HG03432 (cell line): Measurements from ENCODE around the gene GFI1.
"Not testable (repeated sequence)": the region's sequence is repeated elsewhere in the genome, so short reads cannot be mapped to it uniquely, and the experiment has no call there.

Source experiments
- ATAC-seq: cut with Tn5 transposase; IDR thresholded peaks from one replicate; pipeline ENCODE4 v1.9.1; 2021; ENCODE audit warnings: mild to moderate bottlenecking, moderate library complexity; ENCODE audit not compliant: unreplicated experiment

GFI1 gene

DNA sequence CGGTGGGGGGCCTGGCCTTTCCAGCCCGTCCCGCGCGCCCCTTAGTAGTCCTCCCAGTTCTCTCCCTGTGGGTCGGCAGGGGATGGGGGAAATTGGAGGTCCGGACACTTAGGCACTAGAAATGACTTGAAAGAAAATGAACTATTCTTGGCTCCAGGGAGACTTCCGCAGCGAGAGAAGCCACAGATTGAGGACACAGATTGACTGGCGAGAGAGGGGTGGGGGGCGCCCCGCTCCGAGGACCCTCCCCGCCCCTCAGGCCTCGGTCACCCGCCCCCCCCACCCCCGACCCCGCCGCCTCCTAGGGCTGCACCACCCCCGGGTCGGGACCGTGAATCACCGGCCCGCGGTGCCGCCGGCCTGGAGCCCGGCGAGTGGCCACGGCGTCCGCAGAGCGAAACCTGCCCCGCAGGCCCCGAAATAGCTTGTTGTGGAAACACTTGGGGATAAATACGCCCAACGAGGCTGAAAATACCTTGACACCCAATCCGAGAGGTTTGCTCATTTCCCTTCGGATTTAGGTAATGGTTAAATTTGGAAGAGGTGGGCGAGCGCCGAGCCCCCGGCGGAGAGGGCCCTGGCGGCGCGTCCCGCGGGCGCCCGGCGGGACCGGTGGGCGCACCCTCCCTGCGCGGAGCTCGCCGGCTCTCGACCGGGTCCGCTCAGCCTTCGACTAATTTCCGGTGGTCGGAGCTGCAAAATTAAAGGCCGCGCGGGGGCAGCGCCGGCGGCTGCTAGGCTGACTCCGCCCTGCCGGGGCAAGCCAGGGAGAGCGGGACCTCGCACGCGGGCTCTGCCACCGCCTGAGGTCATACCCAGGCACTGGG is at the start of gene GFI1:
TSS of gene GFI1 (minus strand) at position 675 of the 827 bp plus-strand sequence. CDS start 3,438 bp downstream, outside the sequence.
- peak; percentile 30 for ATAC-seq

DNA sequence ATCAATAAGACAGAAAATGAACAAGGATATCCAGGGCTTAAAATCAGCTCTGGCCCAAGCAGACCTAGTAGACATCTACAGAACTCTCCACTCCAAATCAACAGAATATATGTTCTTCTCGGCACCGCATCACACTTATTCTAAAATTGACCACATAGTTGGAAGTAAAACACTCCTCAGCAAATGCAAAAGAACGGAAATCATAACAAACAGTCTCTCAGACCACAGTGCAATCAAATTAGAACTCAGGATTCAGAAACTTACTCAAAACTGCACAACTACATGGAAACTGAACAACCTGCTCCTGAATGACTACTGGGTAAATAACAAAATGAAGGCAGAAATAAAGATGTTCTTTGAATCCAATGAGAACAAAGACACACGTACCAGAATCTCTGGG is 45.6 kb upstream of the GFI1 start:
- not testable (repeated sequence) for ATAC-seq

DNA sequence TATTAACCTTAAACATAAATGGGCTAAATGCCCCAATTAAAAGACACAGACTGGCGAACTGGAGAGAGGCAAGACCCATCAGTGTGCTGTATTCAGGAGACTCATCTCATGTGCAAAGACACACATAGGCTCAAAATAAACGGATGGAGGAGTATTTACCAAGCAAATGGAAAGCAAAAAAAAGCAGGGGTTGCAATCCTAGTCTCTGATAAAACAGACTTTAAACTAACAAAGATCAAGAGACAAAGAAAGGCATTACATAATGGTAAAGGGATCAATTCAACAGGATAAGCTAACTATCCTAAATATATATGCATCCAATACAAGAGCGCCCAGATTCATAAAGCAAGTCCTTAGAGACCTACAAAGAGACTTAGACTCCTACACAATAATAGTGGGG is 45.2 kb upstream of the GFI1 start:
- ATAC-seq: not testable (repeated sequence)

DNA sequence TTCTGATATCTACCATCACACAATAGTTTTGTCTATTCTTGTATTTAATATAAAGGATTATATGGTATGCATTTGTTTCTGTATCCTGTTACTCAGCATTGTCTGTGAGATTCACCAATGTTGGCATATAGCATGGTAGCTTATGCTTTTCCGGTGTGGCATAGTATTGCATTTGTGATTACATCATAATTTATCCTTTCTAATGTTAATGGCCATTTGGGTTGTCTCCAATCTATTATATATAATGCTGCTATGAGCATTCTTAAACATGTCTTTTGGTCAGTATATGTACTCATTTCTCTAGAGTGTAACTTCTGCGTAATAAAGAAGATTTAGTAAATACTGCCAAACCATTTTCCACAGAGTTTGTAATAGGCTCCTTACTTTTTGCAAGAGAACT is 40.9 kb upstream of the GFI1 start:
- ATAC-seq: no peak

DNA sequence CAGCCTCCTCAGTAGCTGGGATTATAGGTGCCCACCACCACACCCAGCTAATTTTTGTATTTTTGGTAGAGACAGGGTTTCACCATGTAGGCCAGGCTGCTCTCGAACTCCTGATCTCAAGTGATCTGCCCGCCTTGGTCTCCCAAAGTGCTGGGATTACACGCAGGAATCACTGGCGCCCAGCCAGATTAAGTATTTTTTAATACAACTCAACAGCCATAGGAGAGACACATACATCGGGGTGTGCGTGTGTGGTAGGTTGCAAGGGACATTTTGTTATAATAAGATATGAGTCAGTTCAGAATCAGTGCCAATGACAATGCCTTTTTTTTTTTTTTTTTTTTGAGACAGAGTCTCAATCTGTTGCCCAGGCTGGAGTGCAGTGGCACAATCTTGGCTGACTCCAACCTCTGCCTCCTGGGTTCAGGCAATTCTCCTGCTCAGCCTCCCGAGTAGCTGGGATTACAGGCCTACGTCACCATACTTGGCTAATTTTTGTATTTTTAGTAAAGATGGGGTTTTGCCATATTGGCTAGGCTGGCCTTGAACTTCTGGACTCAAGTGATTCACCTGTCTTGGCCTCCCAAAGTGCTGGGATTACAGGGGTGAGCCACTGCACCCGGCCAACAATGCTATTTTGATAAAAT is 38.3 kb upstream of the GFI1 start:
- ATAC-seq: not testable (repeated sequence)

DNA sequence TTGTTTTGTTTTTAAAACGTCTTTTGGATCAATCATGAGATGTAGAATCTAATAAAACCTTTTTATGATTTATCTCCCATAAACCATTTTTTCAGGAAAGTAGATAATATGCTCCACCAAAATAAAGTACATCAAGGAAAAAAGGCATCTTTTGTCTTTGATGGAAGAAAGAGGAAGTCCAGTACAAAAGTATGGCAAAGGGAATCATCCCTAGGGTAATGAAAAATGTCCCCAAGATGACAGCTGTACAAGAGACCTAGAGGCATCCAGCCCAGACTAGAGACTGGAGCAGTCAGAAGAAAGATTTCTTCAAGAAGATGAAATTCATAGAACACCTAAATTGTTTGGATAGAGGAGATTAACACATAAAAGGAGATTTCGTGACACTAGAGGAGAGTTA is 32.3 kb upstream of the GFI1 start:
- ATAC-seq: no peak

DNA sequence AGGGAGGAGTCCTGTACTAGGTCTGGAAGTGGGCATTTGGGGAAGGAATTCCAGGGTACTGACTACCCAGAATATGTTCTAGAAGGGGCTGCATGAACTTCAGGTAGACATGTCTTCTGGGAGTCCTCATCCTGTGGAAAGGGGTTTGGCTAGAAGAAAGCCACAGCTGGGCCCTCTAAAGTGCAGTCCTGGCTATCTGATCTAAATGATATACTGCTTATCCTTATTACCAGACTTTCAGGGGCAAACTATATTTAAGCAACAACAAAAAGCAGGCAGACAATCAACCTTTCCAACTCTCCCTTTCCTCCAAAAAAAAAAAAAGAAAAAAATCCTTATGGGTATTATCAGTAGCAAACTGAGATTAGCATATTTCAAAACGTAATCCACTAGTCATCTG is 29.8 kb upstream of the GFI1 start:
- ATAC-seq: no peak

DNA sequence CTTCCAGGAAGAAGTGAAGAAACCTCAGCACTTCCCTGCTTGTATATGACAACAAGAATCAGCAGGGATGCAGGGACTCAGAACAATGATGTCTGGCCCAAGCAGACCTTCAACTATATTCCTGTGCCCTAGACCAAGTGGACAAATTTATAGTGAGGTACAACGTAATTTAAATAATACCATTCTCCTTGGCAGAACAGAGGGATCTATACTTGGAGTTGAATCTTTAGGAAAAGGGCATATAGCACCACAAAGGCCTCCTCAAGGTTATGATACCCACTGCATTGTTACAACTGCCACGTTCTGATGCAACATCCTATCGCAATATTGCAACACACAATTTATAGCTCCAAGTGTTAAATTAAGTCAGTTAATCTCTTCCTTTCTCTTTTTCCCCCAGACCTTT is 29.1 kb upstream of the GFI1 start:
- no peak for ATAC-seq

DNA sequence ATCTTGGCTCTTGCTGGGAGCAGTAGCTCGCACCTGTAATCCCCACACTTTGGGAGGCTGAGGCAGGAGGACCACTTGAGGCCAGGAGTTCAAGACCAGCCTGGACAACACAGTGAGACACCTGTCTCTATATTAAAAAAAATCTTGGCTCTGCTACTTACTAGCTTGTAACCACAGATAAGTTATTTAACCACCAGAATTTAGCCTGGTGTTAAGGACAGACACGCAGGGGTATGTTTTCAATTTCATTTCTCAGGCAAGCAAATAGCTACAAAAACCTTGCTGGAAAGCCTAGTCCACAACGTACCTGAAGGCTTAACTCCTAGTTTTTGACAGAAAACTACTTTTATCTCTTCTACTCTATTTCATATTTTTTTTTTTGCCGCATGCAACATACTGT is 24.8 kb upstream of the GFI1 start:
- peak; percentile 75 for ATAC-seq

DNA sequence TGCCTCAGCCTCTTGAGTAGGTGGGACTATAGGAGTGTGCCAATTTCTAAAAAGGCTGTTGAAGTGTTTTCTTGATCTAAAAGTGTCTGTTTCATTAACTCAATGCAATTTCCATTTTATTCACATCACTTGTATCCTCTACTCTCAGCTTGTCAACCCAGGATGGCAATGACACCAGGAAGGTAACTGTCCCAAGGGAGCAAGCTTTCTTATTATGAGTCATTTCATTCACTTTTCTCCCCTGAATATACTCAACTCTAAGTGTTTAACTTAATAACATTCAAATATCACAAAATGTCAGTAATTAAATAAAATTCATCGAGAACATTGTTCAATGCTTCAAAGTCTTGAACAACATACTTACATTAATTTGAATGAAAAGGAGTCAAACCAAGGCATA is 22.9 kb upstream of the GFI1 start:
- ATAC-seq: no peak

DNA sequence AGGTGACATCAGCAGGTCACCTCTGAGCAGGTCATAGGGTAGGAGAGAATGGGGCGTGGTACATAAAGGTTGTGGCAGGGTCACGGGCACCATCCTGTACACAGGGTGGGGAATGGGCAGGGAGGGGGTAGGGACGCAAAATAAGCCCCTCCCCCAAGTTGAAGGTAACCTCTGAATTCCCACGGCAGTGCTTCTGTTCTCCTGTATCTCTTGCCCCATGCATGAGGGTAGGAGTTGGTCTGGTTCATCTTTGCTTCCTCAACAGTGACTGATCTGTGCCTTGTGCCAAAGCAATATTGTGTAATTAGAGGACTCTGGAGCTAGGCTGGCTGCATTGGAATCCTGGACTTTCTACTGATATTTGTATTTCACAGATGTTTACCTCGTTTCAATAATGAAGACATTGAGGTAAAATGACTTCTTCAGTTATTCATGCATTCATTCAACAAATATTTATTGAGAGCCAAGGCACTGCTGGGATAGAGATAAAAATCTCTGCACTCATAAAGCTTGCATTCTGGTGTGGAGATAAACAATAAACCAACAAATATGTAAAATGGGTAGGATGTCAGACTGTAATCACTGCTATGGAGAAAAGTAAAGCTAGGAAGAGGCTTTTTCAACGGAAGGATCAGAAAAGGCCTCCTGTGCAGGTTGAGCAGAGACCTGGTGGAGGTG is 18.4 kb upstream of the GFI1 start:
- ATAC-seq: no peak

DNA sequence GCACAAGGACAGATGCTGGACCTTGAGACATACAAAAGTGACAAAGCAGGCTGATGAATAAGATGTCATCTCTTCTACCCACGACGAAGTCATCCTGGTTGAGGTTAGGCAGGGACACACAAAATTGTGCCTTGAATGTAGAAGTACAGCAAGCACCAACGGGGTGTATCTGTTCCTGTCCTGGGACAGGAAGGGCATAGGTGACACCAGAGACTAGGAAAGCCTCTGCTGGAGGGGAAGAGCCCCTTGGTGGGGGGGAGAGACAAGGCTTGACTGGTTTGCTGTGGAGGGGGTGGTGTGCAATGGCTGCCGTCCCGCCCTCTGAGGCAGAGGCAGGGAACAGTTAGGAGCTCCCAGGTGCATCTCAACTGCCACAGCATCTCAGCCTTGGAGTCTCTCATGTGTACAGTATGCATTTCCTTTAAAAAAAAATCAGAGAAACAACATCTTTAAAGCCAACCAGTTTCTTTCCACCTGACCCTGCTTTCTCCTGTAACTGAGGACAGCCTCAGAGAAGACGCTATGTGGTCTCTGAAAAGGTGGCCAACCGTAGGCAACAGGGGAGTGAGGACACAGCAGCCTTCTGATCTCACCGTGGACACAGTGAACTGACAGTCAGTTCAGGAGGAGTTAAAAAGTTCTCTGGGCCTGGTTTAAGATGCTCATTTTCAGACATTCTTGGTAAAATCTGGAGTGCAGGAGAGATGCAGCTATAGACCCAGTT is 17.7 kb upstream of the GFI1 start:
- ATAC-seq: peak; percentile 33

DNA sequence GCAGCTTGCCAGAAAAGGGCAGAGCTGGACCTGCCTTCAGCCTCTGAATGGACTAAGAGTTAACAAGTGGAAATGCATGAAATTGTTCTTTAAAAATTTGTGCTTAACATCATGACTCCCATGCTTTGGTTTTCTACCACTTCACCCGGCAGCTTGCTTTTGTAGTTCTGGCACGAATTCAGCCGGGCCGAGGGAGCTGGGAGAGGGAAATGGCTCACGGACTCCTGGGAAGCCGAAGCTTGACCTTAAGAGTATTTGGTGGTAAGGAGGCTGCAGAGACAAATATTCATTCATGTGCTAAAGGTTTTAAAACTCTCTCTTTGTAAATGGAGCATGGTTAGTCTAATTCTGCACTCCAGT is 17.2 kb upstream of the GFI1 start:
- no peak for ATAC-seq

DNA sequence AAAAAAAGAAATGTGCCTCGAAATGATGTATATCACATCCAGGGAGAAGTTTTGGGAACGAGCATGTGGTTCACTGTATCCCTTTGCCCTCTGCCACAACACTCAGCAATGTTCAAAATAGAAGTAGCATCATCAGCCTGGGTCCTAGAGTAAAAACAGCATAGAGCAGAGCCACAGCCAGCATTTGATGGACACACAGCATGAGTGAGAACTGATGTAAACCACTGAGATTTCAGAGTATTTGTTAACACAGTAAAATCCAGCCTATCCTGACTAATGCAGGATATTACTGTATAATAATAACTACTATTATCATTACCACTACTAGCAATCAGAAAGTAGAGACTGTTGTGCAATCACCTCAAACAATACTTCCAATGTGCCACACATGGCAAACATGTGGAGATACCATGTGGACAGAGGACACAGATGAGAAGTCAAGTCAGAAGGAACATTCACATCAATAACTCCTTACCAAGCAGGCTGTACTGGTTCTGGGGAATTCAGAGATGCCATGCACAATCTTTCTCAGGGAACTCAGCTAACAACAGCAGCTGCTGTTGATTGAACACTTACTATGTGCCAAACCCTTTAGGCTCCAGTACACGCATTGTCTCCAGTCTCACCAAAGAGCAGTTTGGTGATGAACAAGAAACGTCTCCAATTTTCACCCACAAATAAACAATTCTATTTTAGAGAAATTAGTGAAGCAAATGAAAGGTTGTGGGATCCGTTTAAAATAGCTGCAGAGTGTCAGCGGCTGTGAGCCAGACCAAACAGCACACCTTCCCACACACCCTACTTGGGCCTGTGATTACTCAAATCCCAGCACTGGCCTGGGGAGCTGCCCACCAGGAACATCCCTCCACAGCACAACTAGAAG is 16.6 kb upstream of the GFI1 start:
- ATAC-seq: peak; percentile 41

DNA sequence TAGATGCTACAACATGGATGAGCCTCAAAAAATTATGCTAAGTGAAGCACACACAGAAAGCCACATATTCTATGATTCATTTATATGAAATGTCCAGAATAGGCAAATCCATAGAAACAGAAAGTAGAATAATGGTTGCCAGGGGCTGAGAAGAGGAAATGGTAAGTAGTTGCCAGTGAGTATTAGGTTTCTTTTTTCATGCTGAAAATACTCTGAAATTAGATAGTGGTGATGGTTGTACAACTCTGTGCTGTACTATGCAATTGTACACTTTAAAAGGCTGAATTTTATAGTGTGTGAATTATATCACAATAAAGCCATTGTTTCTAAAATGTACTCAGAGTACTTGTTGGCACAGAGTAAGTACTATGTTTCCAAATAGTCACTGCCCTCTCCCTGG is 15.5 kb upstream of the GFI1 start:
- ATAC-seq: peak; percentile 74

DNA sequence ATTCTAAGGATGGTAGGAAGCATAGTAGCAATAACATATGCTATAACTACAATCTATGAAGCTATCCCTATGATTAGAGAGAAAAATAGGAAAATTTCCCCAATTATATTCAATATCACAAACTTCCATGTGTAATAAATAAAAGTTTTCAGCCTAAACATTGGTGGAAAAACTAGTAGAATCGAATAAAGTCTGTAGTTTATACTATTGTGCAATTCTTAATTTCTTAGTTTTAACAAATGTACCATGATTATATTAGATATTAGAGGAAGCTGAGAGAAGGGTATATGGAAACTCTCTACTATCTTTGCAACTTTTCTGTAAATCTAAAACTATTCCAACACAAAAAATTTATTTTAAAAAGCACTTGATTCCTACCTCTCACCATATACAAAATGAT is 13.8 kb upstream of the GFI1 start:
- no peak for ATAC-seq

DNA sequence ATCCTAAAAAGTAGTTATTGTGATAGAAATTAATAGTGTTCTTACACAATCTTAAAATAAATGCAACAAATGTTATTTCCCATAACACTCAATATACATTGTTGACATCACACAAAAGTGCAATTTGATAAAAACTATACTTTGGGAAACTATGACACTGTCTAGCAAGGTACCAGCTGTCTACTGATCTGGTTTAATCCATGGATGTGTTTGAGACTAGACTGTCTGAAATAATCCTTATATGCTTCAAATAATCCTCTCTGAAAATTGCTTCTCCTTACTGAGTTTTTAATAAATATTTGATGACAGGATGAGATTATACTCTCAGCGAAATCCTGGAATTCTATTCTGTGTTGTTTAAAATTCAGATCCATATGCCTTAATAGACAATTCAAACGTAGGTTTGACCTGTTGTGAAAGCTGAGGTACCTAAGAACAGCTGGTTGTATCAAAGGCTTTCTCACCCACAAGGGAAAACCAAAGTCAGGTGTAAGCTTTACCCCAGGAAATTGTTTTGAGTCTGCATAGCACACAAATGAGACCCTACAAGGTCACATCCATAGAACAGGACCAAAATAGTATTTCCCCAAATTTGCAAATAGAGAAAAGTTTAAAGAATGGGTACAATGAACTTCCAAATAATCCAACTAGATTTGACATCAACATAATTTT is 8.8 kb upstream of the GFI1 start:
- ATAC-seq: no peak

DNA sequence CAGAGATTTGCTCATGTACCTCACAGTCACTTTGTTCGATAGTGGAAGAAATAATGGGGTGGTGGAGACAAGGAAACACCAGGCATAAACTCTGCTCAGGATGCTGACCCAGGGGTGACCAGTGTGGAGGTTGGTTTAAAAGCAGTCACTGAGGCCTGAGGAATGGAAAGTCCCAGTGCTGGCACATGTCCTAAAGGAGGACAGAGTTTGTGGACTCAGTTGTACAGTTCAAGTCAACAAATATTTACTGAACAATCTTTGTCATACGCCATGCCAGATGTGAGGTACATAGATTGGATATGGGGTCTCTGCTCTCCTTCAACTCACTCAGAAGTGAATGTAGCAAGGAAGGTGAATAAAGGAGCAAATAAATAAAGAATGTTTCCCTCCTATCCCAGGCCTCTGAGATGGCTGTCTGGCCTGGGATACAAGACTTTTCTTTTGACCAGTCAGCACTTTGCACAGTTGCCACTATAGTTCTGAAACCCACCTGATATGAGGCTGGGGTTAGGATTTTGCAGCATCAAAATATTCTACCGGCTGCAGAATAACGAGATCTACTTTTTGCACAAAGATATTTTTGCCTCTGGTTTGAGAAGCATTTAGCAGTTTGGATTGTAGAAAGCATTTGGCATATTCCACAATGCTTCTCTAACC is 7.9 kb upstream of the GFI1 start:
- no peak for ATAC-seq

DNA sequence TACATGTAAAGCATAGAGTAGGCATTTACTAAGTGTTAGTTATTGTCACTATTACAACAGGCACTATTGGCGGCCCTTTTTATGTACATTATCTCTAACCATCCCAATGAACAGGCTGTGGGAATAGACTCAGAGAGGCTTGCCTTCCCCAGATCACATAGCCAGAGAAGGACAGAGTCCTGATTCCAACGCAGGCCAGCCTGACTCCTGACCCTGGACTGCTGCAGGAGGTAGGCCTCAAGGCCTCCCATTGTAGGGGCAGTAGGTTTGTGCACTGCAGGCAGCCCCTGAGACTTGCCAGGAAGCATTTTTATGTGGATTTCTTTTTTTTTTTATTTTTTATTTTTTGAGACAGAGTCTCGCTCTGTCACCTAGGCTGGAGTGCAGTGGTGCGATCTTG is 6.4 kb upstream of the GFI1 start:
- ATAC-seq: no peak
